Colonic mucosa (tissue), 4 donors: ENCODE measurements around the gene ZNF655. TPM values are rescaled to one million over a fixed set of nuclear protein-coding genes. Genes with fewer than 3 reads are reported as not detected.

ENCODE experiments used
- DNase-seq: peaks from one replicate; pipeline ENCODE4 v3.0.0-alpha.2; 2020
- H3K27ac ChIP-seq: fragments of 200-600 bp; one replicate; pipeline ENCODE4 v1.8.0; 2021
- H3K27me3 ChIP-seq: fragments of 200-600 bp; one replicate; pipeline ENCODE4 v1.8.0; 2021
- H3K36me3 ChIP-seq: fragments of 200-600 bp; one replicate; pipeline ENCODE4 v1.8.0; 2021
- H3K4me1 ChIP-seq: fragments of 200-600 bp; one replicate; pipeline ENCODE4 v1.8.0; 2021; ENCODE audit warnings: mild to moderate bottlenecking
- H3K4me3 ChIP-seq: fragments of 200-600 bp; one replicate; pipeline ENCODE4 v1.8.0; 2021
- H3K9ac ChIP-seq, 2 donors: one replicate each; pipeline ENCODE4 v1.7.0; 2013; ENCODE audit warnings: control low read depth in 2 of 2, low read depth in 2 of 2, low read length in 2 of 2
- H3K9me3 ChIP-seq: fragments of 200-600 bp; one replicate; pipeline ENCODE4 v1.8.0; 2021
- intact Hi-C: fragments of 100-400 bp; cut with DNase I; formaldehyde crosslinking; loops from one replicate; pipeline ENCODE4 v1.14.1; 2022
- total RNA-seq, 2 donors: library from RNA; stranded (reverse); fragmentation: NEBNext Ultra II Directional in 1 of 2; extraction: Animal tissue kit (Norgen Biotek cat#: 25700) in 1 of 2; gene quantifications; one replicate each; pipeline ENCODE4 v1.2.1, GENCODE V29; 2021
- TF ChIP-seq, protein P1 (sequence below): fragments of 200-600 bp; IDR thresholded peaks from one replicate; pipeline ENCODE4 v1.8.0; 2022; ENCODE audit warnings: antibody characterized with exemption, mild to moderate bottlenecking
- donor health status: healthy.
- donor health status: DM: no; HTN: no; CAD: no.
- donor health status: DM: no; HTN: no; CAD: no.

The ZNF655 gene
- total RNA-seq, 2 donors from 2014 or later, result 41.8 to 50.7 TPM

GRCh38 chr7:99535667-99536066 is 22.8 kb upstream of the ZNF655 start:
- intact Hi-C loops, result loop anchor here (10.0 kb wide), 1 partner anchor 309 kb away; no protein-coding TSS in a partner anchor
- no peak overlapping the region for H3K9ac ChIP-seq

DNA sequence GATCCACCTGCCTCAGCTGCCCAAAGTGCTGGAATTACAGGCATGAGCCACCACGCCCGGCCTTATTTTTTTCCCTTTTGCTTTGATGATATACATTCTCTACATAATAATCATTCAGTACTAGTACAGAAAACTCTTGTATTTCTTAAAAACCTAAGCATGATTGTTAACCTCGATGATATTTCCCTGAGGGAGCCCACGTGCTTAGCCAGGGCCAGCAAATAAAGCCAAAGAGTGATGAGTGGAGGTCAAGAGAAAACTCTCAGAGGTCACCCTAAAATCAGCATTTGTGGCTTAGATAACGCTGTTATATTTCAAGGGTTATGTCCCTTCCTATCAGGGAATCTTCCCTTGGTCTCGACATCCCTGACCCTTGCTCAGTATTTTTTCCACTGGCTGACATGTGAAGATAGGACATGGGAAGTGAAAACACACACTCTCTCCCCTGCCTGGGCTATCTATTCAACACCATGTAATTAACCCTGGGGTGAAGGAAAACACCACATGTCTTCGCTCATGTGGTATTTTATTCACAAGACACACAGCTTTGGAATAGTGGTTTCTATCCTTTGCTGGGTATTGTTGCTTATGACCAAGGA is 19.1 kb upstream of the ZNF655 start:
- H3K9me3 ChIP-seq, result no peaks in the 10 kb centered on the region
- H3K36me3 ChIP-seq, result no peaks in the 10 kb centered on the region
- H3K4me3 ChIP-seq, result no peak overlapping the region
- TF ChIP-seq, protein P1, sequence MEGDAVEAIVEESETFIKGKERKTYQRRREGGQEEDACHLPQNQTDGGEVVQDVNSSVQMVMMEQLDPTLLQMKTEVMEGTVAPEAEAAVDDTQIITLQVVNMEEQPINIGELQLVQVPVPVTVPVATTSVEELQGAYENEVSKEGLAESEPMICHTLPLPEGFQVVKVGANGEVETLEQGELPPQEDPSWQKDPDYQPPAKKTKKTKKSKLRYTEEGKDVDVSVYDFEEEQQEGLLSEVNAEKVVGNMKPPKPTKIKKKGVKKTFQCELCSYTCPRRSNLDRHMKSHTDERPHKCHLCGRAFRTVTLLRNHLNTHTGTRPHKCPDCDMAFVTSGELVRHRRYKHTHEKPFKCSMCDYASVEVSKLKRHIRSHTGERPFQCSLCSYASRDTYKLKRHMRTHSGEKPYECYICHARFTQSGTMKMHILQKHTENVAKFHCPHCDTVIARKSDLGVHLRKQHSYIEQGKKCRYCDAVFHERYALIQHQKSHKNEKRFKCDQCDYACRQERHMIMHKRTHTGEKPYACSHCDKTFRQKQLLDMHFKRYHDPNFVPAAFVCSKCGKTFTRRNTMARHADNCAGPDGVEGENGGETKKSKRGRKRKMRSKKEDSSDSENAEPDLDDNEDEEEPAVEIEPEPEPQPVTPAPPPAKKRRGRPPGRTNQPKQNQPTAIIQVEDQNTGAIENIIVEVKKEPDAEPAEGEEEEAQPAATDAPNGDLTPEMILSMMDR, result no peak
- DNase-seq, result no peak
- intact Hi-C loops, result loop anchor here (10.0 kb wide), 1 partner anchor 305 kb away; no protein-coding TSS in a partner anchor
- H3K9ac ChIP-seq, result no peak overlapping the region
- H3K27me3 ChIP-seq, result no peaks in the 10 kb centered on the region
- H3K4me1 ChIP-seq, result no peaks in the 10 kb centered on the region
- H3K27ac ChIP-seq, result no peak overlapping the region

More at GRCh38 chr7:99535667-99536066, 22.8 kb upstream of the ZNF655 start:
- no peaks in the 10 kb centered on the region for H3K4me1 ChIP-seq
- H3K9me3 ChIP-seq, result peaks cover 4% of the 10 kb centered on the region
- no peak overlapping the region for H3K4me3 ChIP-seq
- no peaks in the 10 kb centered on the region for H3K27me3 ChIP-seq
- H3K36me3 ChIP-seq, result peaks cover 14% of the 10 kb centered on the region
- no peak overlapping the region for H3K27ac ChIP-seq
- TF ChIP-seq, protein P1, result no peak
- DNase-seq, result no peak

GRCh38 chr7:99540542-99540941 is 17.9 kb upstream of the ZNF655 start:
- TF ChIP-seq, protein P1, result no peak
- Histone ChIP-seq H3K36me3 (no peaks in the 10 kb centered on the region), H3K9me3 (no peaks in the 10 kb centered on the region), H3K9ac (no peak overlapping the region), H3K4me3 (no peak overlapping the region), H3K27ac (no peak overlapping the region), H3K4me1 (no peaks in the 10 kb centered on the region), H3K27me3 (no peaks in the 10 kb centered on the region)
- intact Hi-C loops, result no loop called here
- DNase-seq, result no peak

DNA sequence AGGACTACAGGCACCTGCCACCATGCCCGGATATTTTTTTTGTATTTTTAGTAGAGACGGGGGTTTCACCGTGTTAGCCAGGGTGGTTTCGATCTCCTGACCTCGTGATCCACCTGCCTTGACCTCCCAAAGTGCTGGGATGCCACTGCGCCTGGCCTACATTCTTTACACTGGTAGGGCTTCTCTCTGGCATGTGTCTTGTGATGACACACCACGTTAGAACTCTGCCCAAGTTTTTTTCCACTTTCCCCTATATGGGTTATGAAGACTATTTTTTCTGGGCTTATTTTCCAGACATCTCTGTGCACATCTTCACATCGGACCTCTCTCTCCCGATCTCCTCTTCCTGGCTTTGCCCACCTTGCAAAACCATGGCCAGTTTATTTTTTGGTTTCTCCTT is 17.2 kb upstream of the ZNF655 start:
- Histone ChIP-seq H3K36me3 (no peaks in the 10 kb centered on the region), H3K27me3 (no peaks in the 10 kb centered on the region), H3K4me1 (no peaks in the 10 kb centered on the region), H3K27ac (no peak overlapping the region), H3K4me3 (no peak overlapping the region), H3K9ac (no peak overlapping the region), H3K9me3 (no peaks in the 10 kb centered on the region)
- intact Hi-C loops, result no loop called here
- TF ChIP-seq, protein P1, result no peak
- no peak for DNase-seq

- no peak overlapping the region for H3K27ac ChIP-seq
- intact Hi-C loops, result no loop called here
- H3K27me3 ChIP-seq, result no peaks in the 10 kb centered on the region
- no peak for DNase-seq
- H3K4me3 ChIP-seq, result no peak overlapping the region
- TF ChIP-seq, protein P1, result no peak
- no peaks in the 10 kb centered on the region for H3K36me3 ChIP-seq
- no peak overlapping the region for H3K9ac ChIP-seq
- no peaks in the 10 kb centered on the region for H3K4me1 ChIP-seq
- no peaks in the 10 kb centered on the region for H3K9me3 ChIP-seq
Measured at GRCh38 chr7:99543081-99543671, 15.3 kb upstream of the ZNF655 start.
